ENCODE measurements around the gene PEX5L. TPM values are rescaled to one million over a fixed set of nuclear protein-coding genes. Genes with fewer than 3 reads are reported as not detected.

PEX5L gene
- total and polyA plus RNA-seq, 2 donors (not counting 1 experiment from before 2014, with no cell fraction given), result not detected

GRCh38 chr3:180000500-180000899 is 36.2 kb downstream of the PEX5L start:
- intact Hi-C loops (cut with micrococcal nuclease), result no loop called here
- Histone ChIP-seq H3K36me3 (replicated peaks in 1 of 2; ENCODE audit: control extremely low read depth in 1 of 2, control insufficient read depth in 1 of 2, extremely low read depth in 1 of 2, insufficient read depth in 2 of 2, low read length in 1 of 2) (no peaks in the 10 kb centered on the region), H2AFZ (ENCODE audit: insufficient read depth, low read depth, low read length, poor library complexity, severe bottlenecking) (no peak overlapping the region), H3K4me2 (replicated peaks; ENCODE audit: low read depth, low read length, poor library complexity, severe bottlenecking) (no peak overlapping the region), H3K27me3 (replicated peaks in 1 of 4; ENCODE audit: control extremely low read depth in 1 of 4, control insufficient read depth in 3 of 4, insufficient read depth in 4 of 4, low read length in 3 of 4) (no peaks in the 10 kb centered on the region), H3K27ac (ENCODE audit: low read length in 2 of 2) (no peak overlapping the region), H3K4me1 (ENCODE audit: control insufficient read depth in 2 of 2, insufficient read depth in 2 of 2, low read length in 2 of 2) (no peaks in the 10 kb centered on the region), H3K9ac (ENCODE audit: low read length) (no peak overlapping the region), H4K20me1 (ENCODE audit: control insufficient read depth, insufficient read depth, low read length, poor library complexity, severe bottlenecking) (no peaks in the 10 kb centered on the region), H3K9me3 (ENCODE audit: control extremely low read depth in 1 of 3, control insufficient read depth in 2 of 3, insufficient read depth in 1 of 3, low read length in 2 of 3) (peaks cover 0 to 1% (median 0%) of the 10 kb centered on the region in 3 donors), H3K4me3 (ENCODE audit: control extremely low read depth in 1 of 5, extremely low read depth in 1 of 5, insufficient read depth in 1 of 5, low read depth in 2 of 5, low read length in 4 of 5) (no peak overlapping the region), H3K79me2 (ENCODE audit: control insufficient read depth, insufficient read depth, low read length) (no peaks in the 10 kb centered on the region)
- no peak overlapping the region for H3K27ac Mint-ChIP-seq
- 62% methylated on average over 2 of the region's 4 CpGs for WGBS (ENCODE audit: insufficient coverage)
- H3K27me3 Mint-ChIP-seq, result no peaks in the 10 kb centered on the region
- TF ChIP-seq CTCF (IDR thresholded peaks at IDR 0.05) (no peak), EZH2 (IDR thresholded peaks at IDR 0.05; ENCODE audit: borderline replicate concordance, insufficient read depth, low read depth, low read length, poor library complexity, severe bottlenecking) (no peak)
- no peaks in the 10 kb centered on the region for H3K9me3 Mint-ChIP-seq (ENCODE audit: insufficient read depth)
- POLR2A ChIA-PET, result no interaction called here
- DNase-seq, result no peak
- CTCF ChIA-PET, result no interaction called here
- no peak overlapping the region for H3K4me3 Mint-ChIP-seq
- ATAC-seq (ENCODE audit: low read depth), result no peak
- H3K4me1 Mint-ChIP-seq, result no peaks in the 10 kb centered on the region

GRCh38 chr3:179995406-179995805 is 41.3 kb downstream of the PEX5L start:
- CTCF ChIA-PET, result interaction anchor here (0.8 kb wide), 1 partner anchor 66 kb away, joined by 4 read pairs; no protein-coding TSS in a partner anchor
- Histone ChIP-seq H3K27me3 (replicated peaks in 1 of 4; ENCODE audit: control extremely low read depth in 1 of 4, control insufficient read depth in 3 of 4, insufficient read depth in 4 of 4, low read length in 3 of 4) (no peaks in the 10 kb centered on the region), H3K4me3 (ENCODE audit: control extremely low read depth in 1 of 5, extremely low read depth in 1 of 5, insufficient read depth in 1 of 5, low read depth in 2 of 5, low read length in 4 of 5) (no peak overlapping the region), H3K9ac (ENCODE audit: low read length) (no peak overlapping the region), H3K4me2 (replicated peaks; ENCODE audit: low read depth, low read length, poor library complexity, severe bottlenecking) (no peak overlapping the region), H2AFZ (ENCODE audit: insufficient read depth, low read depth, low read length, poor library complexity, severe bottlenecking) (no peak overlapping the region), H3K79me2 (ENCODE audit: control insufficient read depth, insufficient read depth, low read length) (no peaks in the 10 kb centered on the region), H3K36me3 (replicated peaks in 1 of 2; ENCODE audit: control extremely low read depth in 1 of 2, control insufficient read depth in 1 of 2, extremely low read depth in 1 of 2, insufficient read depth in 2 of 2, low read length in 1 of 2) (no peaks in the 10 kb centered on the region), H3K4me1 (ENCODE audit: control insufficient read depth in 2 of 2, insufficient read depth in 2 of 2, low read length in 2 of 2) (no peaks in the 10 kb centered on the region), H3K27ac (ENCODE audit: low read length in 2 of 2) (no peak overlapping the region), H3K9me3 (ENCODE audit: control extremely low read depth in 1 of 3, control insufficient read depth in 2 of 3, insufficient read depth in 1 of 3, low read length in 2 of 3) (no peaks in the 10 kb centered on the region), H4K20me1 (ENCODE audit: control insufficient read depth, insufficient read depth, low read length, poor library complexity, severe bottlenecking) (no peaks in the 10 kb centered on the region)
- Mint-ChIP-seq H3K4me3 (no peak overlapping the region), H3K4me1 (no peaks in the 10 kb centered on the region), H3K9me3 (ENCODE audit: insufficient read depth) (no peaks in the 10 kb centered on the region), H3K27ac (no peak overlapping the region), H3K27me3 (no peaks in the 10 kb centered on the region)
- WGBS (ENCODE audit: insufficient coverage), result 78% methylated on average over 1 of the region's 2 CpGs
- DNase-seq, result no peak
- no peak for ATAC-seq (ENCODE audit: low read depth)
- POLR2A ChIA-PET, result no interaction called here
- intact Hi-C loops (cut with micrococcal nuclease), result no loop called here
- TF ChIP-seq EZH2 (IDR thresholded peaks at IDR 0.05; ENCODE audit: borderline replicate concordance, insufficient read depth, low read depth, low read length, poor library complexity, severe bottlenecking) (no peak), CTCF (IDR thresholded peaks at IDR 0.05) (no peak)
